Activated CD4-positive, alpha-beta T cell treated with anti-CD3 and anti-CD28 coated beads for 36 hours (primary cell): Measurements from ENCODE around the gene AP5Z1. TPM values are rescaled to one million over a fixed set of nuclear protein-coding genes. Genes with fewer than 3 reads are reported as not detected.
A peak's percentile ranks its signal among the peaks of the same experiment; 100 is the strongest.

Experiments used
- ATAC-seq: fragments of 200-7000 bp; cut with Tn5 transposase; one replicate; pipeline ENCODE4 v1.10.0; 2021; ENCODE audit warnings: mild to moderate bottlenecking, moderate library complexity
- CTCF ChIA-PET: fragments of 350-600 bp; sonication (Branson Sonifier 250); formaldehyde crosslinking; loops from one replicate; lab custom pipeline; 2021; ENCODE audit warnings: antibody characterized with exemption; lab: Charles Lee
- POLR2A ChIA-PET: fragments of 350-600 bp; sonication (Branson Sonifier 250); formaldehyde crosslinking; loops from one replicate; lab custom pipeline; 2021; ENCODE audit warnings: antibody characterized with exemption, inconsistent platforms; lab: Charles Lee
- DNase-seq: peaks from one replicate; pipeline ENCODE4 v3.0.0-alpha.2; 2020
- H3K27ac Mint-ChIP-seq: one replicate; pipeline ENCODE4 v1.8.0; 2021; ENCODE audit warnings: mixed read lengths
- H3K27me3 Mint-ChIP-seq: one replicate; pipeline ENCODE4 v1.8.0; 2021; ENCODE audit warnings: mixed read lengths
- H3K36me3 Mint-ChIP-seq: one replicate; pipeline ENCODE4 v1.8.0; 2021; ENCODE audit warnings: low read depth, mixed read lengths
- H3K4me1 Mint-ChIP-seq: one replicate; pipeline ENCODE4 v1.8.0; 2021; ENCODE audit warnings: mixed read lengths
- H3K4me3 Mint-ChIP-seq: one replicate; pipeline ENCODE4 v1.8.0; 2021; ENCODE audit warnings: mild to moderate bottlenecking, moderate library complexity, mixed read lengths
- H3K9me3 Mint-ChIP-seq: one replicate; pipeline ENCODE4 v1.8.0; 2021; ENCODE audit warnings: low read depth, mixed read lengths
- intact Hi-C, 2 experiments: fragments of 100-400 bp; cut with DNase I in 1 of 2; cut with micrococcal nuclease in 1 of 2; formaldehyde crosslinking; loops; one replicate each; pipeline versions ENCODE4 v1.14.2 to v1.15.1; 2022 to 2024; cut with DNase I, micrococcal nuclease
- total RNA-seq, 2 experiments: library from RNA; stranded (reverse); gene quantifications; one replicate each; pipeline ENCODE4 v1.2.3, GENCODE V29; 2021

Gene AP5Z1
- total RNA-seq, 2 experiments from 2014 or later, result 21.0 to 26.4 TPM

DNA sequence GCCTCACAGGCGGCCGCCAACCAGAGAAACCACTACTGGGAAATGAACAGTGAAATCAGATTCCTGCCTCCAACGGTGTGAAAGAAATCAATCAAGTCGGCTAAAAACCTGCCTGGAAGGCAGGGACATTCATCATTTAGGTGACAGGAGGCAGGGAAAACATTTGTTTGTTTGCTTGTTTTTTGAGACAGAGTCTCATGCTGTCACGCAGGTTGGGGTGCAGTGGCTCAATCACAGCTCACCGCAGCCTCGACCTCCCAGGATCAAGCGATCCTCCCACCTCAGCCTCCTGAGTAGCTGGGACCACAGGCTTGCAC, 30.5 kb downstream of the AP5Z1 start:
- POLR2A ChIA-PET, result no interaction called here
- CTCF ChIA-PET, result no interaction called here
- no peaks in the 10 kb centered on the region for H3K9me3 Mint-ChIP-seq
- peaks cover 8% of the 10 kb centered on the region for H3K4me1 Mint-ChIP-seq
- ATAC-seq (no peak), DNase-seq (no peak)
- intact Hi-C loops, result no loop called here
- no peaks in the 10 kb centered on the region for H3K36me3 Mint-ChIP-seq
- peaks cover 8% of the 10 kb centered on the region for H3K27me3 Mint-ChIP-seq
- no peak overlapping the region for H3K27ac Mint-ChIP-seq
- H3K4me3 Mint-ChIP-seq, result no peak overlapping the region

DNA sequence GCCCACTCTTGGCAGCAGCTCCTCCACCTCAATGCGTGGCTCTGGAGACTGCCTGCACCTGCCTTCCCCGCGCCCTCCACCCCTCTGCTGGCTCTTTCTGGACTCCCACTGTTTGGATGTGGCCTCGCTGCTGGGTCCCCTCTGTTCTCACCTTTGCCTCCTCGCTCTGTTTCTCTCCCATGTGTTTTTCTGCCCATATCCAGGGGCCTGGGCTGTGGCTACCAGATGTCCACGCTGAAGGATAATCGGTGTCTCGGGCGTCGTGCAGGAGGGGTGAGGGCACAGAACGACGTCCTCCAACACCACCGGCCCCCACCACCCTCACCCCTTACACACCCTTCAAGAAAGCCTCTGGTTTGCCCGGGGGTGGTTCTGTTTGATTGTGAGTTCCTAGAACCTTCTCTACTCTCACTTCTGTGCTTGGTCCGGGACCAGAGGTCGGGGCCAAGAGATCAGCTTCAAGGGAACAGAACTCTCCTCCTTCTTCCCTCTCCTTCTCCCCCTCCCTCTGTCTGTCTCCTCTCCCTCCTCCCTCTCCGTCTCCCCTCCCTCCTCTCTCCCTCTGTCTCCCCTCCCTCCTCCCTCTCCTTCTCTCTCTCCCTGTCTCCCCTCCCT, 31.7 kb downstream of the AP5Z1 start:
- intact Hi-C loops, result no loop called here
- ATAC-seq, result no peak
- Mint-ChIP-seq H3K27ac (no peak overlapping the region), H3K9me3 (no peaks in the 10 kb centered on the region), H3K36me3 (no peaks in the 10 kb centered on the region), H3K27me3 (peaks cover 8% of the 10 kb centered on the region), H3K4me3 (no peak overlapping the region), H3K4me1 (peaks cover 8% of the 10 kb centered on the region)
- DNase-seq, result no peak
- POLR2A ChIA-PET, result no interaction called here
- CTCF ChIA-PET, result interaction anchor here (0.6 kb wide), 1 partner anchor 23 kb away, joined by 3 read pairs; no protein-coding TSS in a partner anchor

DNA sequence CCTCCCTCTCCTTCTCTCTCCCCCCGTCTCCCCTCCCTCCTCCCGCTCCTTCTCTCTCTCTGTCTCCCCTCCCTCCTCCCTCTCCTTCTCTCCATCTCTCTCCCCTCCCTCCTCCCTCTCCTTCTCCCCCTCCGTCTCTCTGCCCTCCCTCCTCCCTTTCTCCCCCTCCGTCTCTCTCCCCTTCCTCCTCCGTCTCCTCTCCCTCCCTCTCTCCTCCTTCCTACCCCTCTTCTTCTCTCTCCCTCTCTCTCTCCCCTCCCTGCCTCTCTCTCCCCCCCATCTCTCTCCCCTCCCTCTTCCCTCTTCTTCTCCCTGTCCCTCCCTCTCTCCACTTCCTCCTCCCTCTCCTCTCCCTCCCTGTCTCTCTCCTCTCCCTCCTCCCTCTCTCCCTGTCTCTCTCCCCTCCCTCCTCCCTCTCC, 32.2 kb downstream of the AP5Z1 start:
- peaks cover 8% of the 10 kb centered on the region for H3K4me1 Mint-ChIP-seq
- intact Hi-C loops, result no loop called here
- no peaks in the 10 kb centered on the region for H3K36me3 Mint-ChIP-seq
- DNase-seq (no peak), ATAC-seq (no peak)
- no peak overlapping the region for H3K4me3 Mint-ChIP-seq
- POLR2A ChIA-PET, result no interaction called here
- CTCF ChIA-PET, result interaction anchor here (0.6 to 1.1 kb wide), 2 partner anchors 10 to 23 kb away, joined by 3 to 4 read pairs; no protein-coding TSS in a partner anchor
- H3K9me3 Mint-ChIP-seq, result no peaks in the 10 kb centered on the region
- no peak overlapping the region for H3K27ac Mint-ChIP-seq
- peaks cover 8% of the 10 kb centered on the region for H3K27me3 Mint-ChIP-seq

DNA sequence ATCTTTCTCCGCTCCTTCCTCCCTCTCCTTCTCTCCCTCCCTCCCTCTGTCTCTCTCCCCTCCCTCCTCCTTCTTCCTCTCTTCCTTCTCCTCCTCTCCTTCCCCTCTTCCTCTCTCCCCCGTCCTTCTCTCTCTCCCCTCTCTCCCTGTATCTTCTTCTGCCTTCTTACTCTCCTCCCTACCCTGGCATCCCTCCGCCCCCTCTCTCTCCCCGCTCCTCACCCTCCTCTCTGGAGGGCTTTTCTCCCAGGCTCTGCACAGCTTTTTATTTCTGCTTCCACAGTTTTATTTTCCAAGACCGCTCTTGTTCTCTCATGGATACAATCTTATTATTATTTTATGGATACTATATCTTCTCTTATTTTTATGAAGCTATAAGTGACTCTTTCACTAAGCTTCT, 32.6 kb downstream of the AP5Z1 start:
- no peaks in the 10 kb centered on the region for H3K36me3 Mint-ChIP-seq
- no peak for DNase-seq
- intact Hi-C loops, result no loop called here

DNA sequence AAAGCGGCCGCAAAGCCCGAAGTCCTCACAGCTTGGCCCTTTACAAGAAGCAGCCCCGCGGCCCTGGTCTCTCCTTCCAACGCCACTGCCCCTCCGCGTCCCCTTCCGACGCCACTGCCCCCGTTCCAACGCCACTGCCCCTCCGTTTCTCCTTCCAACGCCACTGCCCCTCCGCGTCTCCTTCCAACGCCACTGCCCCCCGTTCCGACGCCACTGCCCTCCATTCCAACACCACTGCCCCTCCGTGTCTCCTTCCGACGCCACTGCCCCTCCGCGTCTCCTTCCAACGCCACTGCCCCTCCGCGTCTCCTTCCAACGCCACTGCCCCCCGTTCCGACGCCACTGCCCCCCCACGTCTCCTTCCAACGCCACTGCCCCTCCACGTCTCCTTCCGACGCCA, 33.1 kb downstream of the AP5Z1 start:
- Mint-ChIP-seq H3K4me3 (no peak overlapping the region), H3K27ac (no peak overlapping the region), H3K9me3 (no peaks in the 10 kb centered on the region), H3K36me3 (no peaks in the 10 kb centered on the region), H3K4me1 (peaks cover 8% of the 10 kb centered on the region), H3K27me3 (peaks cover 17% of the 10 kb centered on the region)
- ChIA-PET POLR2A (no interaction called here), CTCF (interaction anchor here (1.1 kb wide), 1 partner anchor 11 kb away, joined by 4 read pairs; no protein-coding TSS in a partner anchor)
- DNase-seq (no peak), ATAC-seq (no peak)
- intact Hi-C loops, result no loop called here

More for the DNA sequence above, 32.6 kb downstream of the AP5Z1 start:
- Mint-ChIP-seq H3K9me3 (no peaks in the 10 kb centered on the region), H3K27ac (no peak overlapping the region), H3K27me3 (peaks cover 12% of the 10 kb centered on the region), H3K4me1 (peaks cover 8% of the 10 kb centered on the region), H3K4me3 (no peak overlapping the region)
- CTCF ChIA-PET, result interaction anchor here (1.1 kb wide), 1 partner anchor 10 kb away, joined by 4 read pairs; no protein-coding TSS in a partner anchor
- no peak for ATAC-seq
- POLR2A ChIA-PET, result no interaction called here

DNA sequence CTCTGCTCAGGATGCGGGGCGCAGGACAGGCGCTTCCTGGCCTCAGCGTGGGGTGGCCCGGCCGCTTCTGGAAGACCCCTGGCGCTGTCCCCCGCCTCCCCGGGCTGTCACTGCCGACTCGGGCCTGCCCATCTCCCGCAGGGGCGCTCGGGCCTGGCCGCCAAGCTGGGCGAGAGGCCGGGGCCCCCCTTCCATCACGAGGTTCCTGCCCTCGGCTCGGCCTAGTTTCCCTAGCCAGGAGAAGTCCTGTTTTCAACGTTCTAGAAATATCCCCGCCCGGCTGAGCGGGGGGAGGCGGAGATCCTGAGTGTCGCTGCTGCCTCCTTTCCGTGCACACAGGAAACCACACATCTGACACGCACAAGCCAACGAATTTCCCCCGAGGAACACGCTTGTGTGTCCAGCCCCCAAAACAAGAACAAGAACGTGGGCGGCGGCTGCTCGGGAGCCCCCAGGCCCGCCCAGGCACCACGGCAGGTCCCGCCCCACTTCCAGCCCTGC, 33.7 kb downstream of the AP5Z1 start:
- H3K4me3 Mint-ChIP-seq, result peak overlapping the region; percentile 43
- ATAC-seq (peak; percentile 33), DNase-seq (peak; percentile 40)
- no peaks in the 10 kb centered on the region for H3K9me3 Mint-ChIP-seq
- peaks cover 8% of the 10 kb centered on the region for H3K4me1 Mint-ChIP-seq
- peaks cover 23% of the 10 kb centered on the region for H3K27me3 Mint-ChIP-seq
- H3K36me3 Mint-ChIP-seq, result no peaks in the 10 kb centered on the region
- POLR2A ChIA-PET, result no interaction called here
- CTCF ChIA-PET, result interaction anchor here (1.2 kb wide), 1 partner anchor 18 kb away, joined by 3 read pairs; no protein-coding TSS in a partner anchor
- intact Hi-C loops, result no loop called here
- no peak overlapping the region for H3K27ac Mint-ChIP-seq

DNA sequence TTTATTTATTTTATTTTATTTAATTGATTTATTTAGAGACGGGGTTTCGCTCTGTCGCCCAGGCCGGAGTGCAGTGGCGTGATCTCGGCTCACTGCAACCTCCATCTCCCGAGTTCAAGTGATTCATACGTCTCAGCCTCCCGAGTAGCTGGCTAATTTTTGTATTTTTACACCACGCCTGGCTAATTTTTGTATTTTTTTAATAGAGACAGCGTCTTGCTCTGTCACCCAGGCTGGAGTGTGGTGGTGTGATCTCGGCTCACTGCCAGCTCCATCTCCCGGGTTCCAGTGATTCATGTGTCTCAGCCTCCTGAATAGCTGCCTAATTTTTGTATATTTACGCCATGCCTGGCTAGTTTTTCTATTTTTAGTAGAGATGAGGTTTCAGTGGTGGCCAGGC, 34.2 kb downstream of the AP5Z1 start:
- DNase-seq (no peak), ATAC-seq (no peak)
- ChIA-PET CTCF (interaction anchor here (0.6 to 1.2 kb wide), 2 partner anchors 18 to 19 kb away, joined by 3 read pairs; no protein-coding TSS in a partner anchor), POLR2A (no interaction called here)
- no peaks in the 10 kb centered on the region for H3K36me3 Mint-ChIP-seq
- intact Hi-C loops, result no loop called here
- H3K27me3 Mint-ChIP-seq, result peaks cover 25% of the 10 kb centered on the region
- no peak overlapping the region for H3K4me3 Mint-ChIP-seq
- H3K9me3 Mint-ChIP-seq, result no peaks in the 10 kb centered on the region
- peaks cover 8% of the 10 kb centered on the region for H3K4me1 Mint-ChIP-seq
- H3K27ac Mint-ChIP-seq, result no peak overlapping the region

DNA sequence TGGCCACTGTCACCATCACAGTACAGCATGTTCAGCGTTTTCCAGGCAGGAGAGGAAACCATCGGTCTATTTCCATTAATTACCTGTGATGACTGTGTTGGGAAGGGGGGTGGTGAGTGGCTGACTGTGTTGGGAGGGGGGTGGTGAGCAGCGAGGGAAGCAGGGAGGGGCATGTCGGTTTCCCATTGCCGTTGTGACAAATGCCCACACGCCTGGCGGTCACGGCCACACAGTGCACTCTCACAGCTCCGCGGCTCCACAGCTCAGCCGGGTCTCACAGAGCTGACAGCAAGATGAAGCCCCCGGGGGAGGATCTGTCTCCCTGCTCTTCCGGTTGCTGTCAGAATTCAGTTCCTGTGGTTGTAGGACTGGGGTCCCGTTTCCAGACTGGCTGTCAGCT, 39.0 kb downstream of the AP5Z1 start:
- H3K4me3 Mint-ChIP-seq, result no peak overlapping the region
- peaks cover 5% of the 10 kb centered on the region for H3K4me1 Mint-ChIP-seq
- POLR2A ChIA-PET, result no interaction called here
- DNase-seq, result no peak
- ATAC-seq, result no peak
- CTCF ChIA-PET, result interaction anchor here (0.5 to 0.7 kb wide), 2 partner anchors 93 to 1660 kb away, joined by 3 to 4 read pairs; no protein-coding TSS in a partner anchor
- intact Hi-C loops, result no loop called here
- no peaks in the 10 kb centered on the region for H3K9me3 Mint-ChIP-seq
- no peak overlapping the region for H3K27ac Mint-ChIP-seq
- H3K36me3 Mint-ChIP-seq, result no peaks in the 10 kb centered on the region
- H3K27me3 Mint-ChIP-seq, result peaks cover 25% of the 10 kb centered on the region

DNA sequence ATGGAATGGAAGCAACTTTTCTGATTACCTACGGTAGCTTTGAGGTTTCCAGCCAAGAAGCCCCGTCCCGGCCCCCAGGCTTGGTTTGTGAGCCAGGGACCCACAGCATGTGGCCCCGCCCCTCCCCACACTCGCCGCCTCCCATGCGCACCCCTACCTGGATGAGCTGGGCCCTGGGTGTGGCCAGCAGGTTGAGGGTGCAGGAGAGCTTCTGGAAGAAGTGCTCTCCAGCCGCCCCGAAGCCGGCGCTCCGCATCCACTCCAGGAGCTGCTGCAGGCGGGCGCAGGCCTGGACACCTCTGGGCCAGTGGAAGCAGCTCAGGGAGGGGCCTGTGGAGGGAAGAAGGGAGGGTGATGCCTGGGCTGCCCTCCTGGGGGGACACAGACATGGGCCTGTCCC, 39.7 kb downstream of the AP5Z1 start:
- H3K4me1 Mint-ChIP-seq, result peaks cover 2% of the 10 kb centered on the region
- H3K9me3 Mint-ChIP-seq, result no peaks in the 10 kb centered on the region
- POLR2A ChIA-PET, result no interaction called here

DNA sequence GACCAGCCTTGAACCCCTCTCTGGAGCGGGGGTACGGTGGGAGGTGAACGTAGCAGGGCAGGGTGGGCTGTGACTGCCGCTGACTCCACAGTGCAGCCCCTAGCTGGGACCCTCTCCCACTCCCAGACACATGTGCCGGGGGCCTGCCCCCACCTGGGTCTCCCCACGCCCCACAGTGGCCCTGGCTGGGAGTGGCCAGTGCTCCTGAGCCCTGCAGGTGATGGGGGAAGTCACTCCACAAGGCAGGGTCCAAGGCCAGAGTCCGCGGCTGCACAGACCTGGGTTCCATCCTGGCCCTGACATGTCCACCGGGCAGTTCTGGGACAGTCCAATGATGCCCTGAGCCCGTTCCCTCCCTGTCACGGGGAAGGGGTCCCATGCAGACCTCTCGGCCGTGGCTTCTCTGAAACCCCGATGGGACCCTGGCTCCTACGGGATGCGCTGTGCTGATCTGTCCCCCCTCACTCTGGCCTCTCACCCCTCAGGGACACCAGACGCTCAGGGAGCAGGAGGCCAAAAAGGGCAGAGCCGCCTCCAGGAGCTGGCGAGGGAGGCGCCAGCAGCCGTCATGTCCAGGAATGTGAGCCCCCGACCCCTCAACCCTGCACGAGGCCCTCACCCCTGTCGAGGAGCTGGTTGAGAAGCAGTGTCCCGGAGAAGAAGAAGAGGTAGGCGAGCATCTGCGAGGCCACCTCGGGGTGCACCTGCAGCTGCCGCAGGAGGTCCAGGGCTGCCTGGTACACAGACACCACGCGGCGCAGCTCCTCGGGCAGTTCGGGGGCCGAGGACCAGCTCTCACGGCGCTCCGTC, 40.4 kb downstream of the AP5Z1 start:
- no peak for ATAC-seq
- peaks cover 24% of the 10 kb centered on the region for H3K27me3 Mint-ChIP-seq
- H3K27ac Mint-ChIP-seq, result no peak overlapping the region
- H3K4me1 Mint-ChIP-seq, result no peaks in the 10 kb centered on the region
- intact Hi-C loops, result no loop called here
- no peaks in the 10 kb centered on the region for H3K36me3 Mint-ChIP-seq
- ChIA-PET CTCF (interaction anchor here (0.7 kb wide), 1 partner anchor 23 kb away, joined by 4 read pairs; no protein-coding TSS in a partner anchor), POLR2A (no interaction called here)
- no peak for DNase-seq
- H3K9me3 Mint-ChIP-seq, result no peaks in the 10 kb centered on the region
- no peak overlapping the region for H3K4me3 Mint-ChIP-seq

More for the DNA sequence above, 39.7 kb downstream of the AP5Z1 start:
- Mint-ChIP-seq H3K4me3 (no peak overlapping the region), H3K27ac (no peak overlapping the region), H3K27me3 (peaks cover 28% of the 10 kb centered on the region), H3K36me3 (no peaks in the 10 kb centered on the region)
- DNase-seq, result no peak
- CTCF ChIA-PET, result interaction anchor here (0.5 kb wide), 1 partner anchor 1660 kb away, joined by 4 read pairs; no protein-coding TSS in a partner anchor
- intact Hi-C loops, result no loop called here
- no peak for ATAC-seq

DNA sequence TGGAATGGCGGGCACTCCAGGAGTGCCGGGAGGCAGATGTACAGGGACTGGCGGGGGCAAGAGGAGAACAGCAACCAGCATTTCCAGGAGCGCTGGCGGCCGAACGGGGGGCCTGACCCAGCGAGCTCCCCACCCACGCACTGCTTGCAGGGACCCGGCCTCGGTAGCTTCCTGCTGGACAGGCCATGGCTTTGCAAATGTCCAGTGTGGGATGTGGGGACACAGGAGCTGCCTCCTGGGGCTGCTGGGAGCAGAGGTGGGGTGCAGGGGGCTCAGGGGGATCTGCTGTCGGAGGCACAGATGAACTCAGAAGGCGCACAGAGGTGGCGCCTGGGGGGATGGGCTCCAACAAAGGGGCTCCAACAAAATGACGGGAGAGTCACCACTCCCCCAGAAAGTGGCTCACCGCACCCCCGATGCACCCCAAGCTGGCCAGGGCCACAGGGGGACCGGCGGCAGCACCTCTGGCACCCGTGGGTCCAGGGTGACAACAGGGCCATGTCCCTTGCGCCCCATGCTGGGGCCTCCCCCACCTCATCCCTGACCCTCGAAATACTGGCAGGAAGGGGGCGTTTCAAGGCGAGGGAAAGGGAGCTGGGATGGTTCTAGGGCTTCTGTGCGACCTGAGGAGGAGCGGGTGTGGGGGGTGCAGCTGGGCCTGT, 41.1 kb downstream of the AP5Z1 start:
- ChIA-PET CTCF (interaction anchor here (0.6 to 0.7 kb wide), 2 partner anchors 24 to 1445 kb away, joined by 3 to 4 read pairs; no protein-coding TSS in a partner anchor), POLR2A (no interaction called here)
- H3K4me1 Mint-ChIP-seq, result no peaks in the 10 kb centered on the region
- H3K27me3 Mint-ChIP-seq, result peaks cover 24% of the 10 kb centered on the region
- H3K36me3 Mint-ChIP-seq, result no peaks in the 10 kb centered on the region
- H3K27ac Mint-ChIP-seq, result no peak overlapping the region
- no peak for DNase-seq
- intact Hi-C loops, result no loop called here
- no peaks in the 10 kb centered on the region for H3K9me3 Mint-ChIP-seq
- H3K4me3 Mint-ChIP-seq, result no peak overlapping the region
- ATAC-seq, result no peak
